Measurements from ENCODE around the gene CSNK2B.

Gene CSNK2B

DNA sequence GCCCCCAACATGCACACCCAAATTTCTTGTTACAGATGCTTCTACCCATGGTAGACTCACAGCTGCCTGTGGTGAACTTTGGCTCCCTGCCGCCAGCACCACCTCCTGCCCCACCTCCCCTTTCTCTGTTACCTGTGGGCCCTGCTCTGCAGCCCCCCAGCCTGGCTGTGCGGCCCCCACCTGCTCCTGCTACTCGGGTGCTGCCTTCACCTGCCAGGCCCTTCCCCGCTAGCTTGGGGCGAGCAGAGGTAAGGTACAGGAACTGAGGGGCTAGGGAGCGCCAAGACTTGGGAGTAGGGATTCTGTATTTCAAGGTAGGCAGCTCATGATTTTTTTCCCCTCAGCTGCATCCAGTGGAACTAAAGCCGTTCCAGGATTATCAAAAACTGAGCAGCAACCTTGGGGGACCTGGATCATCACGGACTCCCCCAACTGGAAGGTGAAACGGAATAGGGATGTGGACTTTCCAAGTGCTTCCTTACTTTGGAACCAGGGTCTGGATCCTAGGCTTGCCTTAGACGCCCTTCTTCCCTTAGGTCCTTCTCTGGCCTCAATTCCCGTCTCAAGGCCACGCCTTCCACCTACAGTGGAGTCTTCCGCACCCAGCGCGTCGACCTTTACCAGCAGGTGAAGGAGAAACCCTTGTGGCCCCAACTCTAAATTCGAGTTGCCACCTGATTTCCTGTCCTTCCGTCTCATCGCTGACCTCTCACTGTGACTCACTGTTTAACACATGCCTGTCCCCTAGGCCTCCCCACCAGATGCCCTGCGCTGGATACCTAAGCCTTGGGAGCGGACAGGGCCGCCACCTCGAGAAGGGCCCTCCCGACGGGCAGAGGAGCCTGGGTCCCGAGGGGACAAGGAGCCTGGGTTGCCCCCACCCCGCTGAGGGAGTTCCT lies 28.9 kb upstream of the CSNK2B start:
- DNase-seq (ENCODE audit: low spot score) = no peak

DNA sequence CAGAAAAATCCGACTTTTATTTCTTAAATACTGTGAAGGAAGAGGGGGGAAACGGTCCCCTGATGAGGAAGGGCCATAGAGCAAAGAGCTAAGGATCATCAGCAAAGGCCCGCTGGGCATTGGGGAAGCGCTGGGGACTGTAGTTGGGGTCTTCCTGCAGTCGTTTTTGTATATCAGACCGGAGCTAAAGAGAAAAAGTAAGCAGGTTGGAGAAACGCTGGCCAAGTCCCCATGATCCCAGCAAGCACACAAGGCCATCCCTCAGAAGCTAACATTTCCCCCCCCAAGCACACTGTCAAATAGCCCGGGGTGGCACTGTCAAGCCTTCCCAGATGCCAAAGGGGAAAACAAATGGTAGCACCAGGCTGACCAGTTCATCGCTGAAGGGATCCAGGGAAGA lies 26.8 kb upstream of the CSNK2B start:
- no peak for DNase-seq (ENCODE audit: low spot score)

DNA sequence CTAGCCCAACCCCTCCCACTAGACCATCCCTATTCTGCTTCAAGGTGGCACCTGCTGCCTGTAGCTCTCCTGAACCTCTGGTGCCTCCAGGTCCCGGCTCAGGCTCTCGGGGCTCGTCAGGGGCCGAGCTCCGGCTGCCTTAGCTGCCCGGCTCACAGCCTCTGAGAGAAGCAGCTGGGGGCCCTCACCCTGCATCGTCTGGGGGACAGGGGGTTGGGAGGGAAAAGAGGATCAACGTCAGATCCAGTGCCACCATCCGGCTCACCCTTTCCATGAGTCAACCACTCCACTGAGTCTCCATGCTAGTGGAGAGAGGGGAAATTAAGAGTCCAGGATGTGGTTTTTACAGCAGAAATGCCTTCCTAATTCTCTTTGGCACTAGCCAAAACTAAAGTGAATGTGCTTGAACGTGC lies 26.4 kb upstream of the CSNK2B start:
- DNase-seq (ENCODE audit: low spot score) = no peak

DNA sequence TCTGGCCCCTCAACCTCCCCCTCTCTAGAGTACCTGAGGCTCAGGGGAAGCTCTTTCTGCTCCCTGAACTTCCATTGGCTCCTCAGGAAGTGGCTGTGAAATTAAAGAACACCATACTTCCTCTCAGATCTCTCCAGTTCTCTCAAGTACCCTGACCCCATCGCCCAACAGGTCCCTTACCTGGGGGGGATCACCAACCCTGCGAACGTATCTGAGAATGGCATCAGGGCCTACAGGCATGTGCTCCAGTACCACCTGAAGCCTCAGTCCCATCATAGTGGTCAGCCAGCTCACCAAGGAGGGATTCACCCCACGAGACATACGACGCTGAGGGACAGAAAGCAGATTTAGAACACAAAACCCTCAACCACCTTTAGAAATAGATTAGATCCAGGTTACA lies 25.3 kb upstream of the CSNK2B start:
- no peak for DNase-seq (ENCODE audit: low spot score)

DNA sequence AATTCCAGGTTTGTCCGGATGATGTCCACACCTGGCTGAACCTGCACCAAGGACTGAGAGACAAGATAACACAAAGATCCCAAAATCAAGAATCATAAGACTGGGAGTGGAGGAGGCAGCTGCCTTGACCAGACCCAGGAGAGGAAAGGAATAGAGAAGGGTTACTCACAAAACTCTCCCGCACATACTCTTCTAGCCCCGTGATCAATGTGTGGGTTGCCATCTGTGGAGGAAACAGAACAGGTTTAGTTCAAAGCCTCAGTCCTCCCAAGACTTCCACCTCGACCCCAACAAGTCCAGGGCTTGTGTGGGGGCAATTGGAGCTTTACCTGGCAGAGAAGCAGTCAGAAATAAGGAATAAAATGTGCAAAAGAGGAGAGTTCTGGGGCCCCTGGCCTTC lies 24.5 kb upstream of the CSNK2B start:
- no peak for DNase-seq (ENCODE audit: low spot score)

DNA sequence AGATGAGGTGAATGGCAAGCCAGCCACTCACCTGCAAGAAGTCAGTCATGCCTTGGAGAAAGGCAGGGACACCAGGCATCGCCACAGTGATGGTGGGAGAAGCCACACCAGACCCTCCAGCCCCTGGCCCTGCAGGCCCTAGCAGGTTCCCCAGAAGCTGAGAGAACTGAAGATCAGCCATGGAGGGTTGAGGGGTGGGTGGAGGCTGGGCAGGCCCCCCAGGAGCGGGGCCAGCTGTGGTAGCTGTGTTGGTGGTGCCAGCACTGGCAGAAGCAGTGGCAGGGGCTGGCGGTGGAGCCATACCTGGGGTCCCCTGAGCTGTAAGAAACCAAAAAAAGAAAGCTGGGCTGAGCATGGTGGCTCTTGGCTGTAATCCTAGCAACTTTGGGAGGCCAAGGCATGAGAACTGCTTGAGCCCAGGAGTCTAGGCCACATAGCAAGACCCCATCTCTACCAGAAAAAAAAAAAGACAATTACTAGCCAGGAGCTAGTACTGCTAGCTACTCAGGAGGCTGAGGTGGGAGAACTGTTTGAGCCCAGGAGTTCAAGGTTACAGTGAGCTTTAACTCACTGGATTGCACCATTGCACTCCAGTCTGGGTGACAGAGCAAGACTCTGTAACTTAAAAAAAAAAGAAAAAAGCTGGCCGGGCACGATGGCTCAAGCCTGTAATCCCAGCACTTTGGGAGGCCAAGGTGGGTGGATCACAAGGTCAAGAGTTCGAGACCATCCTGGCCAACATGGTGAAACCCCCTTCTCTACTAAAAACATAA lies 22.9 kb upstream of the CSNK2B start:
- no peak for DNase-seq (ENCODE audit: low spot score)

DNA sequence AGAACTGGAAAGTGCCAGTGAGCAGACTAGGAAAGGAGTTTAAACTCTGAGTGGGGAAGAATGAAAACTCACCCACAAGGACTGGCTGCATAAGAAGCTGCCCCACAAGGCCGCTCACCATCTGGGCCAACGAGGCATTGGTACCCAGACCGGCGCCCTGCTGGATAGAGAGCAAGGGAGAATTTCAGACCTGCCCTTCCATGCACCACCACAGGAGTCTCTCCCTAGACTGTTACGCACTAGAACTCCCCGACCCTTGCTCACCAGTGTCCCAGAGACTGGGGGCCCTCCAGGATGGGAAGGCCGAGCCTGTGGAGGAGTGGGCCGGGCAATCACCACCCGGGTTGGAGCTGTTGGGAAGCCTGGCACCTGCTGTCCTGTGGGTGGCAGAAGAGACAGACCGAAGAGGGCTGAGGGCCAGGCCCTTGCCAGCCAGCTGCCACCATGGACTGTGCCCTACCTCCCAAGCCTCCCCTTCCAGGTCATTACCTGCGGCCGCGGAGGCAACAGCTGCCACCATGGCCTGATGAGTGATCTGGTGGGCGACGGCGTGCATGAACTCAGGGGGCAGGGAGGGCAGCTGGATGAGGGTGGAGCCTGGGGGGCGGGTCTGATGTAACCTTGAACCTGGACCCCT lies 21.9 kb upstream of the CSNK2B start:
- no peak for DNase-seq (ENCODE audit: low spot score)

DNA sequence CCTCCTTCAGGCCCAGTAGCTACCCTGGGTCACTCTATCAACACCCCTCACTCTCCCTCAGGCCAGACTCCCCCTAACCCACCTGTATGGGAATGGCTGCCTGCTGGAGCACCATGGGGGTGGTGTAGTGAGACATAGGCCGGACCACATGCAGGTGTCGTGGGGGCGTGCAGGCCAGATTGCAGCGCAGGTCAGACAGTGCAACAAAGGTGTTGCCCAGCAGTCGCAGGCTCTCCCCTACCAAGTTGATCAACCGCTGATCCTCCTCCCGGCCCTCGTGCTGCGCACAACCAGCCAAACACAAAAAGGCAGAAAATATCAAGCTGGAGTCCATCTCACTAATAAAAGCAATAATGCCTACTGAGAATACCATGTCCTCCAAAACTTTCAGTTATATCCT lies 20.6 kb upstream of the CSNK2B start:
- DNase-seq (ENCODE audit: low spot score) = no peak

DNA sequence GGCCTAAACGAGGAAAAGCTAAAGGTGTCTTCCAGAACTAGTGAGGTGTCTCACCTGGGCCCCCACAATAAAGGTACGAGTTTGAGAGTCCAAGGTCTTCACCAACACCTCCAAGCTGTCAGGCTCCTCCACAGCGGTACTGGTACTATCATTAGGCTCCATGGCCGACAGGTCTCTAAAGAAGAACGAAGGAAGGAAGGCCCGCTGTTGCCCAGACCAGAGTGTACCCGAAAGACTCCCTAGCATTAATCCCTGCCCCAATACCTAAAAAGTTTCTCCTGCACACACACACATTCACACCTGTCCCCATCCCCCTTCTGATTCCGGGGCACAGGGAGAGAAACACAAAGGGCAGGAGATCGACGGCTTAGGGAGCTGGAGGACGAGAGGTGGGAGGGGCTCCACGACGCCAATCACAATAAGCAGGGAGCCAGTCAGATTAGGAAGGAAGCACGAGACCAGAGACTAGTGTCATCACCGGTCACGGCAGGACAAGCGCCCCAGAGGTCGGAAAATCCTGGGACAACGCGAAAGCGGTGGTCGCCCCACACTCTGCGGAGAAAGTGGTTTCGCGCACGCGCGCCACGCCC lies 14.2 kb upstream of the CSNK2B start:
- no peak for DNase-seq (ENCODE audit: low spot score)

DNA sequence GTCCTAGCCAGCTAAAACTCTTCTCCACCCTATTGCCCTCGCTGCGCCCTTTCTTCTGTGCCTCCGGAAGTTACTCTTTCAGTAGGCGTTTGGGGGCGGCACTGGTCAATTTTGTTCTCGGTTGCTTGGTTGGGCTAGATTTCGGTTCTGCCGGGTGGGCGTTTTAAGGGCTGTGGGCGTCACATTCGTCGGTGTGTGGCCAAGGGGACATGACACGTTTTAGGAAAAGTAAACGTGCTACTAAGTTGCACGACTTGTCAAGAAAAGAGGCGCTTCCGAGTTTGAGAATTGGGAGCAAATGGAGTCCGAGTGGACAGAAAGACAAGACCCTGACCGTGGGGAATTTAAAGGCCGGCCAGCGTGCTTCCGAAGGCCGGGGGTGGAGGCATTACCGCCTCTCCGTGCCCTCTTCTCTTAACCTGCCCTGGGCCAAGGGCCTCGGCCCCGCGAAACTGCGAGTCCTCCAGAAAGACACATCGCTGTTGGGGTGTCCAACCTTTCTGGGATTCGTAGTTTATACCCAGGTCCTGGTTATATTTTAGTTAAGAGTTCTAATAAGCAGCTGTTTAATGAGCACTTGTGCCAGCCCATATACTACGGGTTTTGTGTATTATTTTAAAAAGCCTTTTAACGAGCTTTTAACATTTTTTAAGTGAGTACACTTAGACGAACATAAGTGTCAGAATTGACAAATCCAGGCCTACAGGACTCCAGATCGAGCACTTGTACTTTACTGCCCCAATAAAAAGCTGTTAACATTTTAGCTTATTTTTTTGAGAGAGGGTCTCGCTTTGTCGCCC lies 12.8 kb upstream of the CSNK2B start:
- peak; percentile 90 for DNase-seq (ENCODE audit: low spot score)

DNA sequence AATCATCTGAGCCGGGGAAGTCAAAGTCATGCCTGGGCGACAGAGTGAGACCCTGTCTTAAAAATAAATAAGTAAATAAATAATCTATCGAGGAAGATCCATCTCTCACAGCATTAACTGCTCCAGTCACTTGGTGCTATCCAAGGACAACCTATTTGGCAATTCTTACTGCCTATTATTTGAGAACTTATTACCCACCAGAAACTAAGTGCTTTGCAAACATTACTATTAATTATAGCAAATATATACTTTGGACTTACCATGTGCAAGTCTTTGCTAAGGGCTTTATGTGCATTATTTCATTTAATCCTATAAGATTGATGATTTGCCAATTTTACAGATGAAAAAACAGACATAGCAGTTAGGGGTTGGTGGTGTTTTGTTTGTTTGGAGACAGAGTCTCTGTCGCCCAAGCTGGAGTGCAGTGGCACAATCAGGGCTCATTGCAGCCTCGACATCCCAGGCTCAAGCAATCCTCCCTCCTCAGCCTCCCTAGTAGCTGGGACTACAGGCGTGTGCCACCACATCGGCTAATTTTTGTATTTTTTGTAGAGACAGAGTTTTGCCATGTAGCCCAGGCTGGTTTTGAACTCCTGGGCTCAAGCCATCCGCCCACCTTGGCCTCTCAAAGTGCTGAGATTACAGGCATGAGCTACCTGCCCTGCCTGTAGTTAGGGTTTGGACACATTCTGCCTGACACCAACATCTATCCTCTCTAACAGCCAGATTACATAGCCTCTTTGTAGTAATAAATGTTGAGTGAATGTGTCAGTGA lies 11.1 kb upstream of the CSNK2B start:
- DNase-seq (ENCODE audit: low spot score) = no peak

DNA sequence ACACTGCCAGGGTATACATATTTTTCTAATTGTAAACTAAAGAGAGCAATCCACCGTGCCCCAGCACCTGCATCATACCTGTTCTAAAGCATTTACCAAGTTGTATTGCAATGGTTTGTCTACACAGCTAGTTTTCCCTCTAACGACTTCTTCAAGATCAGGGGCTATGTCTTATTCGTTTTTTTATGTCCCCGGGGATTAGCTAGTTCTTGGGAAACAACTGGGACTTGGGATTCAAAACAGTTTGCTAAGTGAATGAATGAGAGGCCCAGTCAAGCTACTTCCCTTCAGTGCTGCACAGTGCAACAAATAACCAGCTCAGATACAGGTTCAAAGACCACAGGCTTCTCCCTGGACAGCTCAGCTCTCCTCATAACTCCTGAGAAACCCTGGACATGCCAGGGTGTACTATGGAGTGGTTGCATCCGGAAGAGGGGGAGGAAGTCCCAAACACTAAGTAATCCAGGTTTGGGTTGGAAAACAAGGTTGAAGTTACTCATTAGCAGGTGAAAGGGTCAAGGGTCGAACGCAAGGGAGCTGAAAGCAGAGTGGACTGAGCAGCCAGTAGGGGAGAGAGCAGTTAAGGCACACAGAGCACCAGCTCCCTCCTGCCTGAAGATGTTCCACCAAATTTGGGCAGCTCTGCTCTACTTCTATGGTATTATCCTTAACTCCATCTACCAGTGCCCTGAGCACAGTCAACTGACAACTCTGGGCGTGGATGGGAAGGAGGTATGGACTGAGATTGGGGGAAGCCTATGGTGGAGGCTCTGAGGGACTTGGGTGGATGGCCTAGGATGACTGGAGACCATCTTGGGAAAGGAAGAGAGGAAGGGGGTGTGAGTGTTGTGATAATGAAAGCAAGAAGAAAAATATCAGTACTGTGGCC lies 10.3 kb upstream of the CSNK2B start, which contains the start of gene APOM:
TSS of gene APOM (plus strand) at position 546 of the 889 bp plus-strand sequence. CDS start at position 619, 73 bp downstream.
- DNase-seq (ENCODE audit: low spot score) = no peak

DNA sequence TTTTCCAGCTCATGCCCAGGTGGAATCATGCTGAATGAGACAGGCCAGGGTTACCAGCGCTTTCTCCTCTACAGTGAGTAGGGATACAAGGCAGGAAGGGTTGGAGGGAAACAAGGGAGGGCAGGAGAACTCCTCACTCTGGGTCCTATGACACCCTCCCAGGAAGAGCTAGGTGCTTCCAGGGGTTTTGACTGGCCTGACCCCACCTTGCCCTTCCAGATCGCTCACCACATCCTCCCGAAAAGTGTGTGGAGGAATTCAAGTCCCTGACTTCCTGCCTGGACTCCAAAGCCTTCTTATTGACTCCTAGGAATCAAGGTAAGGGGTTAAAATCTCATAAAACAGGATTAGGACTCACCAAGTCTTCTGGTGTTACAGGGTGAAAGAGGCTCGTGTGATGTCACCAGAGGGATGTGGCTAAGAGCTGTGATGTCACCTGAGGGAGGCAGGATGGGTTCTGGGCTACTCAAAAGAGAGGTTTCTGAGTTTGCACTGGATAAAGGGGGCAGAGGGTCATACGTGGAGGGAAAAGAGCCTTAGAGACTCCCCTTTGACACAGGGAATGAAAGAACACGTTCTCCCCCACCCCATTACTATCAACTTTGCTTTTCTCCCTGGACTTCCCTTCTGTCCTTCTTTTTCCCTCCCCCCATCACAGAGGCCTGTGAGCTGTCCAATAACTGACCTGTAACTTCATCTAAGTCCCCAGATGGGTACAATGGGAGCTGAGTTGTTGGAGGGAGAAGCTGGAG lies 8.3 kb upstream of the CSNK2B start:
- DNase-seq (ENCODE audit: low spot score) = no peak

DNA sequence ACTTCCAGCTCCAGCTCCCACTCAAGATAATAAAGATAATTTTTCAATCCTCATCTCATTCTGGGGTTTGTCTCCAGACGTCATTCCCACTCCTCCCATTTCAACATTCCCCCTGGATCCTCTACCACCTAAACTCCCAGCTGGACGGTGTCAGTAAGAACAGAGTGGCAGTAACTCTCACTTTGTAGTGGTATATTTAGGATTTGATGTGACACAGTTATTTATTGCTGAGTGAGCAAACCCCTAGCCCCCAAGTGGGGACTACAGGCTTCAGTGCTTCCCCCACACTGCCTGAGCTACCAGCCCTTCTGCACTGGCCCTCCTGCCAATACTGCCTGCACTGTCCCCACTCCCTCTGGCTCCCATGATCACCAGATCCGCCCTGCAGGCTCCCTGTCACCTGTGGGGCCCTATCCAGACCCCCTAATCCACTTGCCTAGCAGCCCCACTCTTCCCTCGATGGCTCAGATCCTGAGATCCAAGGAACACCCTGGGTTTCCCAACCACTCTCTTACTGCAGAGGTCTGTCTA lies 7.7 kb upstream of the CSNK2B start:
- DNase-seq (ENCODE audit: low spot score) = no peak

DNA sequence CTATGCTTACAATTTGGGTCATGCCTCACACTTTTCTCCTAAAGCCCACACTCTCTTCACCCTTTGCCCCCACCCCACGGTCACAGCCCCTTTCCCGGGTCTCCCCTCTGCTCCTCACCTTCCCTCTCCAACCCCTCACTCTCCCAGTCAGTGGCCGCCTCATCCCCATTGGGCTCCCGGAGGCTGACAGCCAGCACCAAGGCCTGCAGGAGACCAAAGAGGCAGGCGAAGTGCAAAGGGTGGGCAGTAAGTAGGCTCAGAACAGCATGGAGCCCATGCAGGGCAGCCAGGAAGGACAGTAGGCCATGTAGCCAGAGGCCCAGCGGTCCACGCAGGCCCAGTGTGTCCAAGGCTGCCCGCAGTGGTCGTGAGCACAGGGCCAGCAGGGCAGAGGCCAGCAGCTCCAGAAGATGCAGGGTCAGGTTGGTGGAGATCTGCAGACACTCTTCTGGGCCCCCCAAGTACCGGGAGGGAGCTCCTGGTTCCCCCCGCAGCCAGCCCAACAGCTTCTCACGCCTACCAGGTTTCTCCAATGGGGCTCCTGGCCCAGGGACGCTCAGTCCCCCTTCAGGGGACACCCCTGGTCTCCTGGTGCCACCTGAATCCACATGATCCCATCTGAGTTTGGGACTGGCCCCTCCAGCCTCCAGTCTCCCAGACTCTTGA lies 6.8 kb upstream of the CSNK2B start:
- DNase-seq (ENCODE audit: low spot score) = no peak

DNA sequence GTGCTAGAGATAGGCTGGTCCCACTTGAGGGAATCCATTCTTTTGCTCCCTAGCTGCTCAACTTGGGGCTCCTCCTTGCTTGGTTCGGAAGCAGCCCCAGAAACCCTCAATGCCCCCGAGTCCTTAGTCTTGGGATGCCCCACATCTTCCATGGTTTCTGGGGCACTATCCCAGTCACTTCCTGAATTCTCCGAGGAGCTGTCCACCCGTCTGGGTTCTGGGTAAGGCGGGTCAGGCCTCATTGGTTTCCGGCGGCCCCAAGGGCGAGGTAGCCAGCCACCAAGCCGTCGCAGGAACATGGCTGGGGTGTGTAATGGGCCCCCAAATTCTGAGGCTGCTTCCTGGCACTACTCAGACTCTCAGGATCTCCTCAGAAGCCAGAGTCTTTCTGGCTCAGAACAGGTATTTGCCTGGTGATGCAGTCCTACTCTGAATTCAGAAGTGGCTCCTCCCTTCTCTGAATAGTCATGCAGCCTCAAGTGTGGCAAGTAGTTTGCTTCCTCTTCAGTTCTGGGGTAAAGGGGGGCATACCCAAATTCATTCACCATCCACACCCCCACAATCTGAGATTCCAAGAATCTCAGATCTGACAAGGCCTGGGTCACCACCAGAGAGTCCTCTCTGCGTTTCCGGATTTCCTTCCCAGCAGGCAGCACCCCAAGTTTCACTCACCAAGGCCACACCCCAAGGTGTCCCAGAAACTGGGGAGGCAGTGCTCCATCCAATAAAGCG lies 6.1 kb upstream of the CSNK2B start:
- peak; percentile 43 for DNase-seq (ENCODE audit: low spot score)
